GM12873 (cell line): ENCODE measurements around the gene SLF2.

Experiments
- CTCF ChIP-seq: IDR thresholded peaks from 2 replicates; pipeline ENCODE4 v1.5.1; 2012; ENCODE audit warnings: low read depth, mild to moderate bottlenecking, moderate library complexity, low read length, control low read depth; ENCODE audit not compliant: insufficient read depth; ENCODE audit errors: missing control alignments

The SLF2 gene

GRCh38 chr10:100875484-100876166 is 37.1 kb upstream of the SLF2 start:
- TF ChIP-seq CTCF, result no peak

- no peak for TF ChIP-seq CTCF
Measured at GRCh38 chr10:100876585-100877460, 35.9 kb upstream of the SLF2 start.

- no peak for TF ChIP-seq CTCF
Measured at GRCh38 chr10:100877461-100877850, 35.3 kb upstream of the SLF2 start.

GRCh38 chr10:100878291-100878910 is 34.4 kb upstream of the SLF2 start:
- peak; percentile 66 for TF ChIP-seq CTCF

GRCh38 chr10:100879741-100880360 is 32.9 kb upstream of the SLF2 start:
- TF ChIP-seq CTCF, result no peak

- no peak for TF ChIP-seq CTCF
Measured at GRCh38 chr10:100881556-100882213, 31.1 kb upstream of the SLF2 start.

- TF ChIP-seq CTCF, result no peak
Measured at GRCh38 chr10:100882252-100882651, 30.5 kb upstream of the SLF2 start.
